NOMO-1 treated with dmso at 0.1 percent for 144 hours (cell line): ENCODE results near the gene BRD8.
"Not testable (repeated sequence)": the region's sequence is repeated elsewhere in the genome, so short reads cannot be mapped to it uniquely, and the experiment has no call there.

Experiments used
- DNase-seq: peaks from one replicate; lab custom pipeline; 2025; ENCODE audit not compliant: unreplicated experiment; lab: John Stamatoyannopoulos, UW

The BRD8 gene

DNA sequence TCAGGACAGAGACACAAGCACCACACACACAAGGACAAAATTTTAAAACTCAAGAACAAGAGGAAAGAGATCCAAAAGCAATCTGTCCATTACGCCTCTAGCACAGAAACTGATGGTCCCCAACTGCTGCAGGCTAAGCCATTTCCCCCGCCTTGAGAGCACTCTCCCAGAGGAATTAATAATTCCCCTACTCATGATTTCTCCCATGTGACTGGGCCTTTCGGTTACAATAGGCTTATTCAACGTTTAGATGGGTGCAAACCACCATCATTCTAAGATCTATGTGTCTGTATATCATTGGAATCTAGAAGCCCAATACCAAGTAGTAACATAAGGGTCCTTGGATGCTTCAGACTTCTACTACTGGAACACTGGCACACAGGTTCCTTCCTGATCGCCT lies 18.8 kb downstream of the BRD8 start:
- DNase-seq, result no peak

DNA sequence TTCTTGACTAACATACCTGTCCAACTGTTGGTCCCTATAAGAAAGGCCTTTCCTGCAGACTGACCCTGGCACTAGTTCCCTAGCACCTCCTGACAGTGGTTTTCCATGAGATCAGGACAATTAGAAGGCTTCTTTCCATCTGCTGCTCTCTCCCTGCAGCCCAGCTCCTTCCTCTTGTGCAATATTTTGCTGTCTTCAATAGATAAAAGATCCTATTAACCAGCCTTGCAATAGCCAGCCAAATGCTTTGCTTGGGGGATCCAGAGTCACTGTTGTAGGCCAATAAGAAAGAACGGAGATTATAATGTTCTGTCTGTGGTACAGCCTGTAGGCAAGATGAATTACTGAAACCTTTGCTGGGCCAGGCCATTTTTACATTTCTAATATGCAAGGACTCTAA lies 20.8 kb downstream of the BRD8 start:
- DNase-seq, result no peak

GRCh38 chr5:138155977-138156376 lies 22.5 kb downstream of the BRD8 start:
- DNase-seq, result not testable (repeated sequence)

GRCh38 chr5:138149530-138149929 lies 28.9 kb downstream of the BRD8 start:
- DNase-seq, result no peak

GRCh38 chr5:138148811-138149210 lies 29.6 kb downstream of the BRD8 start:
- no peak for DNase-seq

GRCh38 chr5:138143578-138143977 lies 34.9 kb downstream of the BRD8 start:
- DNase-seq, result not testable (repeated sequence)

- DNase-seq, result no peak
Measured at GRCh38 chr5:138141734-138142133, 36.7 kb downstream of the BRD8 start.

DNA sequence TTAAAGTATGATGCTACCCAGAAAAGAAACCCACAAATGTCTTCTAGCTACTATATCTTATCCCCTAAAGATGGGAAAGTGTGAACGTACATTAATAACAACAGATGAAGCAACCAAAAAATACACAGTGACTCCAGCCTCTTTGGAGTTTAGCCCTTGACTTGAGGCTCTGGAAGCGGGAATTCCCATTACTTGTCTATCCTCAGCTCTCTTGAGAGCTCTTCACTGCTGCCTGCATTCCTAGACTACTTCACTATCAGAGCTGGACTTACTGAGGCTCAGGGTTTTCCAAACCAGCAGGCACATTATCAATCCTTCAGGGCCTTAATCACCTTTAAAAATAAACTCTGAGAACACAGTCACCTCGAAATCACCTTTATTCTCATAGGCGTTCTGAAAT lies 38.2 kb downstream of the BRD8 start:
- DNase-seq, result no peak

DNA sequence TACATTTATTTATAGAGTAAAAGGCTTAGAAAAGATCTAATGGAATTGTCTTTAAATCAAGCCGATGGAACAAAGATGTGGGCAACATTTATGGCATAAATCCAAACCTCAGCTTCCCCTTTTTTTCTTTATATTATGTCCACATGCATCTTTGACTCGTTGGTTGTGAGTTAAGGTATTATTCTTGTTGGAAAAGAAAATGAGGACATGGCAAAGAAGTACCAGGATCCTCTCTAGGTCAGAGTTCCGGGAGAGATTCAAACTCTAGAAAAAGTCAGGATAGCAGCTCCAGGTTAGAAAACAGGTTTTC lies 38.7 kb downstream of the BRD8 start:
- DNase-seq, result peak; percentile 43

GRCh38 chr5:138138949-138139780 lies 39.3 kb downstream of the BRD8 start, which contains the start of gene NME5:
TSS of gene NME5 (minus strand) at chr5:138139428. CDS start at chr5:138138780, 648 bp downstream.
- no peak for DNase-seq

DNA sequence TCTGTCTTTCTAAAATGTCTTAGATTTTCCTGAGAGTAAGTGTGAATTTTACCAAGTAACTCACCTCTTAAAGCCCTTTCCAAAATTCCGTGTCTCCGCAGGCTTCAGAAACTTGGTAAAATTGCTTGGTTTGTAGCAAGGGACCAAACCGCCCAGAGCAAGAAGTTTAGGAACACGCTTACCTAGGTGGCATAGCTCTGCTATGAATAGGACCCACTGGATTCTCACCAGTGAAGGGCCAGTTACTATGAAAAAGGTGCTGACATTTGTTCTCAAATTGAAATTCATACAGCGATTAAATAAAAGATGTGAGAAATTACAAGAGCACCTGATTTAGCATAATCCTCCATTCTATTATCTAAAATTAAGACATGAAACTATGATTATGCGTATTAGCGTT lies 45.9 kb downstream of the BRD8 start:
- no peak for DNase-seq

GRCh38 chr5:138129347-138129746 lies 49.1 kb downstream of the BRD8 start:
- no peak for DNase-seq

DNA sequence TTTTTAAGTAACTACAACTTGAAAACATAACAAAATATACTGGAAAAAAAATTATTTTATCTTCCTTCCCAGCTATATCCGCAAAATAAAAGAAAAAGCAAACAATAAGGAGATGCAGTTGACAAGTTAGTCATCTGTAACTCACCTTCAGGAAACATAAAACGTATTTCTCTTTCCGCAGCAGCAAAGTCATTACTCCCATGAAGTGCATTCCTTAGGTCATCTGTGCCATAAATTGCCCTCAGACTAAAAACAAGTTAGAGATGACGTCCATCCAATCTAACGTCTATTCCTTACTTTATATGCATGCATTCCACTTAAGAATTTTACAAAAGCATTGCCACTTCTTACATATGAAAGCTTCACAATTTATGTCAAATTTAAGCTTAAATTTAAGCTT lies 50.1 kb downstream of the BRD8 start:
- DNase-seq, result no peak

GRCh38 chr5:138115254-138115653 lies 63.2 kb downstream of the BRD8 start:
- no peak for DNase-seq

- no peak for DNase-seq
Measured at GRCh38 chr5:138111937-138112336, 66.5 kb downstream of the BRD8 start.

- DNase-seq, result no peak
Measured at GRCh38 chr5:138111181-138111580, 67.2 kb downstream of the BRD8 start.

- DNase-seq, result no peak
Measured at GRCh38 chr5:138110266-138110963, 68.0 kb downstream of the BRD8 start.

DNA sequence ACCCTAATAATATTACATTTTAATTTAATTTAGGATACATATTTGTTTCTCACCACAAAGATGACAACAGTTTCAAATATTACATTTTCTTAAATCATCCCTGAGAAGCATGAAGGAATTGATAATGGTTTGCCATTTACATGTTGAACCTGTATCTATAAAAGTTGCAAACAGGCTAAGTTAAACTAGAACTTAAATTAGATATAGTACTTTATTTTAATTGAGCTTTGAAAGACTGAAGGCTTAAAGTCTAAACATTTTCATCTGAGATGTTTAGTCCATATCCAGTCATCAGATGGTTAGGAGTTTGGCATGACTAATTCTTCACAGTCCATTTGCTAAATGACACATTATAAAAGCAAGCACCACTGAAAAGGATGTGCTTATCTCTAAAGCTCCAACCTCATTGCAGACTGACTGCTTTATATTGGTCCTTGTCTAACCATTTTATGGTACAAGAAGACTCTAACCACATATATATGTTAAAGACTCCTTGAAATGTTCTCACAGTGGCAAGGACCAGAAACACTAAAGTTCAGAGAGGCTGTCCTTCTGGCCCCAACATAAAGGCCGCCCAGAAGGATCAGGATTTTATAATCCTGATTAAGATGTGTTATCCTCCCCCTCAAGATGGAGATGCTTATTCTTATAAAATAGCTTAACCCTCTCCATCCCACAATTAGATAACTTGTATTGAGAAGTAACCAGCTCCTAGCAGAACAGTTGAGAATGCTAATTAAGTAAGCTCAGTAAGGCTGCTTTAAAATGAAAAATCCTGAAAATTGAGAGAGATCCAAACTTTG lies 68.8 kb downstream of the BRD8 start:
- no peak for DNase-seq

DNA sequence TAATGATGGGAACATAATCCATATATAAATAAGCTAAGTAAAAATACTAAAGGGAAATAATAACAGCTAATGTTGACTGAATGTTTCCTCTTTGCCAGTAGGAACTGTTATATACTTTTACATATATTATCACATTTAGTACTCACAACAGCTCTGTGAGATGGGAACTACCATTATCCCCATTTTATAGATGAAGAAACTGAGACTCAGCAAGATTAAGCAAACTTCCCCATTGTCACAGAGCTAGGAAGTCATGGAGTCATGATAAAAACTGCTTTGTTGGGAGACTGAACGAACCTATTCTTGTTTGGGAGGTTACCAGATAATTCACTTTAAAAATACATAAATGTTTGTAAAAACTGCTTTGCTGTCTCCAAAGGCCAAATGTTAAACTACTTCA lies 71.2 kb downstream of the BRD8 start:
- DNase-seq, result no peak

- DNase-seq, result no peak
Measured at GRCh38 chr5:138105709-138106108, 72.7 kb downstream of the BRD8 start.

- no peak for DNase-seq
Measured at GRCh38 chr5:138103319-138103637, 75.2 kb downstream of the BRD8 start.
